Stimulated activated CD4-positive, alpha-beta T cell treated with anti-CD3 and anti-CD28 coated beads, Interleukin-2, amount 100 ng/mL, for 24 hours (primary cell): ENCODE results near the gene MARCKSL1.
A peak's percentile ranks its signal among the peaks of the same experiment; 100 is the strongest.
"Not testable (repeated sequence)": the region's sequence is repeated elsewhere in the genome, so short reads cannot be mapped to it uniquely, and the experiment has no call there.

Source experiments
- DNase-seq, 2 donors: peaks; one replicate each; pipeline ENCODE4 v3.0.0-alpha.2; 2020

The MARCKSL1 gene, protein sequence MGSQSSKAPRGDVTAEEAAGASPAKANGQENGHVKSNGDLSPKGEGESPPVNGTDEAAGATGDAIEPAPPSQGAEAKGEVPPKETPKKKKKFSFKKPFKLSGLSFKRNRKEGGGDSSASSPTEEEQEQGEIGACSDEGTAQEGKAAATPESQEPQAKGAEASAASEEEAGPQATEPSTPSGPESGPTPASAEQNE

DNA sequence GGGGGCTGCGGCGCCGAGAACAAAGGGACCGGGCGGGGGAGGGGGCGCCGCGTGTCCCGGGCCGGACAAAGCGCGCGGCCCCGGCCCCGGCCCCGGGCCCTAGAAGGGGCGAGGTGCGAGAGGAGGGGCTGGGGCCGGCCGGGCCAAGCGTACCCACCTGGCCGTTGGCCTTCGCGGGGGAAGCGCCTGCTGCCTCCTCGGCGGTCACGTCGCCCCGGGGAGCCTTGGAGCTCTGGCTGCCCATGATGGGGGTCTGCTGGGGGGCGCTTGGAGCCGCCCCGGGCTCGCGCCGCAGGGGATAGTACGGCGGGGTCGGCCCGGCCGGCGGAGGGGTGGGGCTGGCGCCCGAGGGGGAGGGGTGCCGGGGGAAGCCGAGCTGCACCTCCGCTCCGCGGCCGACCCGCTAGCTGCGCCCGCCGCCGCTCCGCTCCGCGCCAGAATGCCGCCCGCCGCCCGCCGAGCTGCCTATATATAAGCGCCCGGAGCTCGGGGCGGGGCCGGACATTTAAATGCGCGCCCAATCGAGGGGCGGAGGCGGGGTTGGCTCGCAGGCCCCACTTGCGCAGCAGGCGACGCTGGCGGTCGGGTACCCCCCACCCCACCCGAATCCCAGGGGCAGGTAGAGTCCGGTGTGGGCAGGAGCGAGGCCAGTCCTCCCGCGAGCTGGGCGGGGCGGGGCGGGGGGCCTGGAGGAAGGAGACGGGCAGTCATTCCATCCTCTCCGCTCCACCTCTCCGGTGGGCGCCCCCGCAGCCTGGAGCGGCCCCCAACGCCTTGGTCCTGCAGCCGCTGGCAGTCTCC lies at the start of gene MARCKSL1:
MARCKSL1 (minus strand) TSS at position 444 of the 801 bp plus-strand sequence; CDS start at position 244, 200 bp downstream.
- peak; percentile 84 to 88 for DNase-seq

DNA sequence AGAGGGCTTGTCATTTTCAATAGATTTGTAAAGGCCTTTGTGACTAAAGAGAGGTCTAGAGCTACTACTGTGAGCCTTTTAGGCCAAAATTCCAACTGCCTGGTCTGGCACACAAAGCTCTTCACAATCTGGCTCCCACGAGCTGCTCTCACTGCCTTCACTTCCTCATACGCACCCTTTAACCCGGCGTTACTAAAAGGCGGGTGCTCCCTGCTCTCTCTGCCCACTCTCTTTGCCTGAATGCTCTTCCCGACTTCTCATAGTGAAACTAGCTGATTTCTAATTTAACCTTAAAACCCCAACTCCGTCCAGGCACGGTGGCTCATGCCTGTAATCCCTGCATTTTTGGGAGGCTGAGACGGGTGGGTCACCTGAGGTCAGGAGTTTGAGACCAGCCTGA lies 44.0 kb upstream of the MARCKSL1 start:
- no peak for DNase-seq

DNA sequence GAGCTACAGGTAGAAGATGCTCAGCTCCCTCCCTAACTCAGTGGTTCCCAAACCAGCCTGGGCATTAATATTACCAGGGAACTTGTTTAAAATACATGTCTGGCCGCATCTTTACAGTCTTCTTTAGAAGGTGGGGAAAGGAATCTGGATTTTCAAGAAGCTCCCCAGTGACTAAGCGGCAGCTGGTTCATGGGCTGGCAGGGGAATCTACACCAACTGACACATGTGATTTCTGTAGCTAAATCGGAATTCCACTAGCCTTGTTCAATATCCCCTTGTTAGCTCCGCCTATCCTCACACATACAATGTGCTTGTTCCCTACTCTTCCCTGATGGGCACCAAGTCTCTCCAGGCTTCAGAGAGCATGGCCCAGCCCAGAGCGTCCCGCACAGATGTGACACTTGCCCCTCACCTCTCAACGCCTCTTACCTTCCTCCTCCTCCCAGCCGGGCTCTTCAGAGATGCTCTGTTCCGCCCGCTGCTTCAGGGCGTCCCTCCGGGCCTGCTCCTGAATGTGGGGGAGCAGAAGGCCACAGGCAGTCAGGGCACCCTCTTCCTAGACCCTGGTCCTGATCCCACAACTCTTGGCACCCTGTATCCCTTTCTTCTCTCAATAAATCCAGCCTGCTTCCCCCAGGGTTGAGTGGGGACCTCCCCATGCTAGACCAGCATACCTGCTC lies 41.6 kb upstream of the MARCKSL1 start:
- no peak for DNase-seq

DNA sequence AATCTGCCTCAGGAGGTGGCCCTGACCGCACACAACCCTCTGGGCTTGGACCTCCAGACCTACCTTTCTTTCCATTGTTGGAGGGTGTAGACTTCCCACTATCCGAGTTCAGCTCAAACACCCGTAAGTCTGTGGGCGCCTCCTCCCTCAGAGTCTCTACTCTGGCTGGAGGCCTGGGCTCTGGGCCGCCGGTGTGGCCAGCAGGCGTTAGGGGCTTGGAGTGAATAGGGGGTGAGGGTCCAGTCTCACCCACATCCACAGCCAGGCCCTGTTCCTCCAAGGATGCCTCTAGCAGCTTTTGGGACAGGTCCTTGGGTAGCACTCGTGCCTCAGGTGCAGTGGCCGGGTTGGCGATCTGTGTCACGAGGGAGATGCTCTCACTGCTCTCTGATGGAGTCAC lies 40.2 kb upstream of the MARCKSL1 start:
- DNase-seq: no peak

DNA sequence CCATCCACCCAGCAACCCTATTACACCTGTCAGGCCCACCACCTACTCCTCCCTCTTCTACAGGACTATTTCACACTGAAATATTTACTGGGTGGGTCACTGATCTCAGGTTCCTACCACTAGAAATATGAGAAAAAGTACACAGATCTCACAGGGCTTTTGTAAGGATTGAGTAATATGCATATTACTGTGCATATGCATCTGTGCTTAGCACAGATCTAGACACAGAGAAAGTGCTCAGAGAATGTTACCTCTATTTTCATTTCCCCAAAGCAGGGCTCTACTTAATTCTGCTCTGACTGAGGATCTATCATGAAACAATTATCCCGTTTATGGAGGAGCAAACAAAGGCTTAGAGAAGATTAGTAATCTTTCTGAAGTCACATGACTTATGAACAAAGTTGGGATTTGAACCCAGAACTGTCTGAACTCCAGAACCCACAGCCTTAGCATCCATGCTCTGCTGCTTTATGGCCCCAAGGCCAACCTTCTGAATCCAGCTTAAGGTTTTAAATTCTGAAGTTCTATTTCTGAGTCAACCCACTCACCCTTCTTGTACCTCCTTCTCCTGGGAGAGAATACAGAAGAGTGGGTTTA lies 38.1 kb upstream of the MARCKSL1 start:
- DNase-seq: no peak

DNA sequence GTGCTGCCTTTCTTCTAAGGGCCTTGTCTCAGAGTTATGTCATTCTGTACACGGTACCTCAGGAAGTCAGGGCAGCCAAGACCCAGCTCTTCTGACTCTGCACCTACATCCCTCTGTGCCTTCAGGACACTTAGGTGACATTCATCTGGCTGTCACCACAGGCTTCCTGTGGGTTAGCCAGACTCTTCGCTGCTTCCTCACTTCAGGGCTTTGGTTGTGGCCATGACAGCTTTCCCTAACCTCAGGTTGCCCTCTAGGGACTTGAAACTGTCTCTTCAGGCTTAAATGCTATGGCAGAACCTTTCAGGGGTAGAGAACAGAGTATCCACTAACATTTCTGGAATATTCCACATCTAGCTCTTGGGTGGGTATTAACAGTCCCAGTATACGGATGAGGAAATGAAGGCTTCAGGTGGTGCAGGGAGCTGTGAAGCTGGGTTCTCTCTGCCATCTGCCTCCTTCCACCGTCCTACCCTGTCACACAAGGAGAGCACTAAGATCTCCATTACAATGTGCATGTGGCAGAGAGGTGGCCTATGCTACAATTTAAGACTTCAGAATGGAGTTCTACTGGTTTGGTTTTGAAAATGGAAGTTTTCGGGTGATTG lies 36.2 kb upstream of the MARCKSL1 start:
- no peak for DNase-seq

DNA sequence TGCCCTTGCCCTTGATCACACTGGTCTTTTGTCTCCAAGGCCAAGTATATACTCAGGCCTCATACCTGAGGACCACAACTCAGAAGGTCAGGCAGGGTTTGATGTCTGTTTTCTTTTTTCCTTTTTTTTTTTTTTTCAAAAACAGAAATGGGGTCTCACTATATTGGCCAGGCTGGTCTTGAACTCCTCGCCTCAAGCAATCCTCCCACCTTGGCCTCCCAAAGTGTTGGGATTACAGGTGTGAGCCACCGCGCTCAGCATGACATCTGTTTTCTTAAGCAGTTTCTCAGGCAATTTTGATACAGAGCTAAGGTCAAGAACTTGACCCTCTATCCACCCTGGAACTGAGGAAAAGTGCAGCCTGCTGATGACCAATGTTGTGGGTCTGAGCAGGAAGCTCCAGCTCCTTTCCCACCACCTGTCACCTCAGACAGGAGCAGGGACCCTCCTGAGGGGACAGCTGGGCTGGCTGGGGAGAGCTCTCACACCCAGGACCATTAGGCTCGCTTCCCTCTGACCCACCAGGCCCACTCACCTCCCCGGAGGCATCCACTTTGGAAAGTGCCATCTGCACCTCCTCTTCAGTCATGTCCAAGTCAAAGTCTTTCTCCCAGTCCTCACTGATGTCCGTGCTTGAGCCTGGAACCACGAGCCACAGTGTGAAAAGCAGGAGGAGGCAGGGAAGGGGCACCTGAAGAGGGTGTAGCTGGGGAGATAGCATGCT lies 32.0 kb upstream of the MARCKSL1 start:
- no peak for DNase-seq

DNA sequence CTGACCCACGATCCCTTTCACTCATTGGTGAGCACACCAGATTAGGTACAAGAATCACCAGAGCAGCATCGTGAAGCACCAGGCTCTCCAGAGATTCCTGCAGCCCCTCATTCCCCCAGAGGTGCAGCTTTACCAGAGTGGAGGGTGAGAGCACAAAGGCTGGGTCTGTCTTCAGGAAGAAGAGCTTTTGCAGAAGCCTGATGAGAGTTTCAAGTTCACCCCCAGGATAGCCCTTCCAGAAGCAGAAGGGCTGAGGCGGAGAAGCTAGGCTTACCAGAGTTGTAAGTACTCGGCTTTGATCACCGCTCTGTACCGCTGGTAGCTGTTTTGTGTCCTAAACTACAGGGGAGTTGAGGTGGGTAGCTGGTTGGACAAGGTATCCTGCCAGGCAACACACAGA lies 29.4 kb upstream of the MARCKSL1 start:
- no peak for DNase-seq

DNA sequence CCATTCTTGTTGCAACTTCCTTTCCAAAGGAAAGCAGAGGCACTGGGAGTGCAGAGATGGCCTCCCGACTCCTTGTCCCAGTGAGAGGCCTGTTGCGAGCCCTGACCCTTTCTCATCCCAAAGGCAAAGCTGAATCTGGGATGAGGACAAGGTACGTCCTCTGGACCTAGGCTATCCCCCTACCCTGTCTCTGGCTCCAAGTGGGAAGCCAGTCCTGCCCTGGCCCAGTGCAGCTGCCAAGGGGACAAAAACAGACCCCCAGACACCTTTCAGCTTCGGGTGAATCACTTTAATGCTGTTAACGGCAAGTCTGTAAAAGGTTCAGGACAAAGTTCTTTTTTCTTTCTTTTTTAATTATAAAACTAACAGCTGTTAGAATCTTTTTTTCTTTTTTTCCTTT lies 28.8 kb upstream of the MARCKSL1 start:
- no peak for DNase-seq

DNA sequence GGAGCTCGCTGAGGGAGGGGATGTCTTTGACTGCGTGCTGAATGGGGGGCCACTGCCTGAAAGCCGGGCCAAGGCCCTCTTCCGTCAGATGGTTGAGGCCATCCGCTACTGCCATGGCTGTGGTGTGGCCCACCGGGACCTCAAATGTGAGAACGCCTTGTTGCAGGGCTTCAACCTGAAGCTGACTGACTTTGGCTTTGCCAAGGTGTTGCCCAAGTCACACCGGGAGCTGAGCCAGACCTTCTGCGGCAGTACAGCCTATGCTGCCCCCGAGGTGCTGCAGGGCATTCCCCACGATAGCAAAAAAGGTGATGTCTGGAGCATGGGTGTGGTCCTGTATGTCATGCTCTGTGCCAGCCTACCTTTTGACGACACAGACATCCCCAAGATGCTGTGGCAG lies 27.7 kb upstream of the MARCKSL1 start:
- no peak for DNase-seq

DNA sequence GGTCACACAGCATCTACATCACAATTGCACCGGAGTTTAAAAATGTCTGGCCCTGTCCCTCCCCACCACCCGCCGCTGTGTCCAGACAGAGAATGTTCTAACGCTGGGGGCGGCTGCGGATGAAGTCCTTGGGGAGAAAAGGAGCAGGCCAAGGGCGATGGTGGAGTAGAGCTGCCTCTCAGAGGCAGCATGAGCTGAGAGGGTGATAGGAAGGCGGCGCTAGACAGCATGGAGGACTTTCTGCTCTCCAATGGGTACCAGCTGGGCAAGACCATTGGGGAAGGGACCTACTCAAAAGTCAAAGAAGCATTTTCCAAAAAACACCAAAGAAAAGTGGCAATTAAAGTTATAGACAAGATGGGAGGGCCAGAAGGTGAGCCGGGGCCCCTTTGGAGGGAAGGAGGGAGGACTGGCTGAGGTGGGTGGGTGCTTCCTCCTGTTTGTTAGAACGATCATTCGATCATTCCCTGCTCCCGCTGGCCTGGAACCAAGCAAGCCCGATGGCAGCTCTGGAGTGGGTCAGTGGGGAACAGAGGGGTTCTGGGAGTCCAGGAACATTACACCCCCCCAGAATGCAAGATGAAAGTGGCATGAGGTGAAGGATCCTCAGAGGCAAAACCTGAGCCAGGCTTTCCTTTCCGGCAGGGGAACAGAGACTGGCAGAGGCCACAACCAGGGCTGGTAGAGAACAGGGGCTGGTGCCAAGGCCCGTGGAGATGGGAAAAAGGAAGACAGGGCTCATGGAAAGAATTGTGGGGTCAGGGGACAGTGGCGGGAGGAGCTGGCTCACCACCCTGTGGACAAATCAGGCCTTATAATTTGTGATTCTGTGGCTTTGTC lies 26.7 kb upstream of the MARCKSL1 start, which contains the start of the genes FAM229A and TSSK3:
FAM229A (minus strand) TSS at position 12 of the 840 bp plus-strand sequence. CDS start 394 bp downstream, outside the sequence.
TSSK3 (plus strand) TSS at position 66 of the 840 bp plus-strand sequence; CDS start at position 229, 163 bp downstream.
- DNase-seq: no peak

DNA sequence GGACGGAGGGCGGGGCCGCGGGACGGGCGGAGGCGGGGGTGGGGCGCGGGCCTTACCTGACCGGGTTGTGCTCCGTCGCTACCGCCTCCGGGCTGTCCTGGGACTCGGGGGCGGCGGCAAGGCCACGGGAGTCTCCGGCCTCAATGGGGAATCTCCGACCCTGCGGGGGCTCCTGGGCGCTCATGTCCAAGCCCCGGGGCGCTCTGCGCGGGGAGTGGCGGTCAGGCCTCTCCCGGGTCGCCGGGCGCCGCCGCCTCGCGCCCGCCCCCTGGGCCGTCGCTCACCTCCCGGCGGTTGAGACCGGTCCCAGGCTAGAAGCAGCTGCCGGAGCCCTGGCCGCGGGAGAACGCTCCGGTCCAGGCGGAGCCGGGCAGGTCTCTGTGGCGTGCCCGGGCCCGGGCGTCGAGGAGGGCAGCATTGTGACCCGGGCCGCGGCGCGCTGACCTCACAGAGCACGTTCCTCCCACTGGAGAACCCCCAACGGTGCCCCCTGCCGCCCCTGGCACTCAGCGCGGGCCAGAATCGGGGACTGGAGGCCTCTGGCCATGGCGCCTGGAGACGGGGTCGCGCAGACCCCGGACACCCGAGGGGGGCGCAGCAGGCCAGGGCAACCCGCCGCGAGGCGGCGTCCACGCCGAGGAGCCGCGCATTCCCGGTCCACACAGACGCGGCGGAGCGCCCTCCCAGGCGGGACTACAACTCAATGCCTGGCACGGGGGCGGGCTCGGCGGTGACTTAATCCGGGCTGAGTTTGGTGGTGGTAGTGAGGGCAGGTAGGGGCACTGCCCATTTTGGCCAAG lies 25.8 kb upstream of the MARCKSL1 start:
- peak; percentile 37 to 57 for DNase-seq

DNA sequence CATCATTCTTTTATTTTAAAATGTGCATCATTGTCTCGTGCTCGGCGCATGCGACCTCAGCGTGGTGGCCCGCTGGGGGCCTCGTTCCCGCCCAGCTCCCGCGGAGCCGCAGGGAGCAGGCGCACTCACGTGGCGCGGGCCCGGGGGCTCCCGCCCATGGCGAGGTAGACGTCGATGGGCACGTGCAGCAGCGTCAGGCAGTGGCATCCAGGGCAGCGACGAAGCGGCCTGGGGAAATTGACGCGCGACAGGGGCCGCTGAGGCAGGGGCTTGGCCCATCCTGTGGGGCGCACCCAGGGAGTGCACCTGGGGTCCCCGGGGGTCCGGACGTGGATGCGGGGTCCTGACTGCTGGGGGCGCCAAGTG lies 25.3 kb upstream of the MARCKSL1 start:
- no peak for DNase-seq

DNA sequence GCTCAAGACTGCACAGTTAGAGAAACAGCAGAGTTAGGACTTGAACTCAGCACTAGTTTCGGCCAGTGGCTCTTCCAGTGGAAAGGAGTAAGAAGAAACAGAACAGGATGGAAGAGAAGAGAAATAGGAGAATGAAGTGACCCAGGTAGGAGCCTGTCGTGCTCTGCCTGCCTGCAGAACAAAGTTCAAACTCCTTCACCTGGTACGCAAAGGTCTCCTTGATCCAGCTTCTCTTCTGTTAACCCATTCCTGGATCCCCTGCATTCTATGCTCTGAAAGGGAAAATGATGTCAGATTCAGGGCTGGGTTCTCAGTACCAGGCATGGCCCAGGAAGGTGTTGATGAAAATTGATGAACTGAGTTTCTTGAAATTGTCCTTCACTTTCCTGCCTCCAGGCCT lies 22.4 kb upstream of the MARCKSL1 start:
- no peak for DNase-seq

DNA sequence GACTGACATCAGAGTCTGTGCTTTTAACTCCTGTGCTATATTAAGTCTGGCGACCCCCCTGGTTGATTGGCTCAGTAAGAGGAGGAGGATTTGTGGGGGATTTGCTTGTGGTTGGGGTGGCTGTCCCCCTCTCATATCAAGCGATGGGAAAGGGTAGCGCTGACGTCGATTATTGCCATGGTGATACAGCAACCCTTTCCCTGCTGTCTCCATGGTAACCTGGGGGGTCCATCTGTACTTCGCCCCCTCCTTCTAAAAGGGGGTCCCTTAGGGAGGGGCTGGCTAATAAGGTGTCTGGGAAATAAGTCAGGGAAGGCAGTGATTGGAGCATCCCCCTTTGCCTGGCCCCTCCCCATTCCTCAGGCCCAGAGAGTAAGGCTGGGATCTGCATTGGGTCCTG lies 21.6 kb upstream of the MARCKSL1 start:
- no peak for DNase-seq

DNA sequence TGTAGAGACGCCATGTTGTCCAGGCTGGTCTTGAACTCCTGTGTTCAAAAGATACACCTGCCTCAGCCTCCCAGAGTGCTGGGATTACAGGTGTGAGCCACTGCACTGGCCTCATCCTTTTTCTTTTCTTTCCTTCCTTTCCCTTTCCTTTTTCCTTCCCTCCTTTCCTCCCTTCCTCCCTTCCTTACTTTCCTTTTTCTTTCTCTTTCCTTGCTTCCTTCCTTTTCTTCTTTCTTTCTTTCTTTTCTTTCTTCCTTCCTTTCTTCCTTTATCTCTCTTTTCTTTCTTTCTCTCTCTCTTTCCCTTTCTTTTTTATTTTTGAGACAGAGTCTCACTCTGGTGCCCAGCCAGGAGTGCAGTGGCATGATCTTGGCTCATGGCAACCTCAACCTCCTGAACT lies 20.4 kb upstream of the MARCKSL1 start:
- no peak for DNase-seq

DNA sequence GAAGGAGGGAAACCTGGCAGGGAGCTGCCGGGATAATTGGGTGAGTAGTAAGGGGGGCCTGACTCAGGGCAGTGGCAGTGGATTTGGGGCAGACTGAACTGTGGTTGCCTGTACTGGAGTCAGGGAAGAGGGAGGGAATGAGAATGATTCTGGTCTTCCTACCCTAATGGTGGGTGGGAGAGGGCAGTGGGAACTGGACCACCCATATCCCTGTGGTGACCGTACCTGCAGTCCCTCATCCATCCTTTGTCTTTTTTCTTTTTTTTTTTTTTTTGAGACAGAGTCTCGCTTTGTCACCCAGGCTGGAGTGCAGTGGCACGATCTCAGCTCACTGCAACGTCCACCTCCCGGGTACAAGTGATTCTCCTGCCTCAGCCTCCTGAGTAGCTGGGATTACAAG lies 19.7 kb upstream of the MARCKSL1 start:
- DNase-seq: not testable (repeated sequence)

DNA sequence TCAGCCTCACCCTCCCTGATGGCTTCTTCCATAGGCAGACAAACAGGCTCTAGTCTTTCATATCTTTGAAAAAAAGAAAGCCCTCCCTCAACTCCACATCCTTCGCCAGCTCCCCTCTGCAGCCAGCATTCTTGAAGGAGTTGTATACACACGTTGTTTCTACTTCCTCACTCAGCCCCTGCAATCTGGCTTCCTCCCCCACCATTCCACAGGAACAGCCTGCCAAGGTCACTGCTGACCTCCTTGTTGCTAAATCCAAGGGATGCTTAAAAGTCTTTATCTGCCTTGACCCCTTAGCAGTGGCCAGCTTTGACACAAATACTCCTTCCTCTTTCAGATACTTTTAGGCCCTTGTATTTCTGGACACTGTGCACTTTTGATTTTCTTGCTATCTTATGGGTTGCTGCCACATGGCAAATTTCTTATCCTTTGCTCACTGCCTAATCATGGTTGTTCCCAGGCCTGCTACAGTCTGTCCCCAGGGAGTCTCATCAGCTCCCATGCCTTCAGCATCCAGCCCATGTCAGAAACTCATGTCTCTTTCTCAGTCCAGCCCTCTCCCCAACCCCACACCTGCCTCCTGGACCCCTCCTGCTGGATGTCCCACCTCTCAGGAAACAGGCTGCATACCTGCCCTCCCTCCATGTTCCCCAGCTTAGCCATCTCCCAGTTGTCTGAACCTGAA lies 18.0 kb upstream of the MARCKSL1 start:
- no peak for DNase-seq

DNA sequence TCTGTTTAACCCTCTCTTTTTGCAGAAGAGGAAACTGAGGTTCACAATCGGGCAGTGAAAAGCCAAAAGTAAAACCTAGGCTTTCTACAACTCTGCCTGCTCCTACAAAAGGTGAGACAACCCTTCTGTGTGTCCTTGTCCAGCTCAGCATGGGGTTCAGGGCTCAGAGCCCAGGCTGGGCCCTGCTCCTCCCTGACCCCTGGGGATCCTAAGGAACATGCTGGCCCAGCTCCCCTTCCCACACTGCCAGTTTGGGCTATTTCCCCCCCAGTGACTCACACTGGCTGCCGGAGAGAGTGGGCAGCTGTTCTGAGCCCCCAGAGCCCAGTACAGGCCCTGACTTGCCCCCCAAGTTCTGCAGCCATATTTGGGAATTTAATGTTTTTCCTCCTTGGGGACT lies 17.4 kb upstream of the MARCKSL1 start:
- no peak for DNase-seq
